ENCODE data around the gene MYH4.

- TF ChIP-seq CHD2 (IDR thresholded peaks at IDR 0.05; ENCODE audit: low read length) (no peak), MAFK (IDR thresholded peaks at IDR 0.05; ENCODE audit: low read depth, low read length) (no peak), CTCF (IDR thresholded peaks at IDR 0.05; ENCODE audit: control extremely low read depth in 1 of 3, insufficient read depth in 1 of 3, low read depth in 1 of 3, low read length in 3 of 3) (no peak), RNF2 (IDR thresholded peaks at IDR 0.05; ENCODE audit: borderline replicate concordance, low read depth, low read length, missing control alignments, poor library complexity, severe bottlenecking) (no peak), ATF3 (IDR thresholded peaks at IDR 0.05; ENCODE audit: insufficient read depth, low read depth, low read length) (no peak), POLR2A (IDR thresholded peaks at IDR 0.05; ENCODE audit: control extremely low read depth in 1 of 2, low read depth in 2 of 2, low read length in 2 of 2) (no peak), MAX (IDR thresholded peaks at IDR 0.05) (no peak), TCF12 (IDR thresholded peaks at IDR 0.05; ENCODE audit: low read depth, low read length) (no peak)
Measured at GRCh38 chr17:10471858-10472257, 2.5 kb upstream of the MYH4 start.
